A673 (cell line): Measurements from ENCODE around the gene TMEM232. TPM values are rescaled to one million over a fixed set of nuclear protein-coding genes. Genes with fewer than 3 reads are reported as not detected.
A peak's percentile ranks its signal among the peaks of the same experiment; 100 is the strongest.

Experiments
- BruUV-seq: library from RNA; stranded (reverse); fragments of 400-500 nt; replicated peaks from 2 replicates; lab custom pipeline; 2021; lab: Mats Ljungman, UMichigan
- CTCF ChIA-PET: fragments of 300-600 bp; sonication (Branson Sonifier 250); formaldehyde crosslinking; loops from one replicate; lab custom pipeline; 2022; ENCODE audit warnings: antibody characterized with exemption; lab: Charles Lee
- POLR2A ChIA-PET: fragments of 300-600 bp; sonication (Branson Sonifier 250); formaldehyde crosslinking; loops from one replicate; lab custom pipeline; 2022; ENCODE audit warnings: antibody characterized with exemption; ENCODE audit not compliant: low non-redundant PET; lab: Charles Lee
- DNase-seq: peaks from one replicate; pipeline ENCODE4 v3.0.0-alpha.2; 2015; ENCODE audit warnings: low spot score
- H3K27ac ChIP-seq: fragments of 200-600 bp; sonication (generic); 2 replicates; pipeline ENCODE4 v1.5.1; 2016; ENCODE audit warnings: mixed run types, low read depth, mild to moderate bottlenecking, mixed read lengths, antibody characterized with exemption, low read length; ENCODE audit not compliant: poor library complexity, severe bottlenecking
- H3K27me3 ChIP-seq: fragments of 200-600 bp; sonication (generic); replicated peaks from 2 replicates; pipeline ENCODE4 v1.6.1; 2017; ENCODE audit warnings: mixed run types, low read depth, mild to moderate bottlenecking, mixed read lengths, antibody characterized with exemption, low read length; ENCODE audit not compliant: insufficient read depth, poor library complexity
- H3K36me3 ChIP-seq: fragments of 200-600 bp; sonication (generic); 2 replicates; pipeline ENCODE4 v1.6.1; 2016; ENCODE audit warnings: mixed run types, mild to moderate bottlenecking, mixed read lengths, antibody characterized with exemption, low read length; ENCODE audit not compliant: insufficient read depth, poor library complexity, severe bottlenecking
- H3K4me1 ChIP-seq: fragments of 200-600 bp; sonication (generic); 2 replicates; pipeline ENCODE4 v1.6.1; 2017; ENCODE audit warnings: mixed run types, mild to moderate bottlenecking, mixed read lengths, antibody characterized with exemption, low read length; ENCODE audit not compliant: insufficient read depth, poor library complexity, severe bottlenecking
- H3K4me3 ChIP-seq: fragments of 200-600 bp; sonication (generic); 2 replicates; pipeline ENCODE4 v1.5.1; 2016; ENCODE audit warnings: low read depth, mixed run types, mild to moderate bottlenecking, mixed read lengths, low read length; ENCODE audit not compliant: poor library complexity, severe bottlenecking
- H3K9me3 ChIP-seq: fragments of 200-600 bp; sonication (generic); 2 replicates; pipeline ENCODE4 v1.6.1; 2016; ENCODE audit warnings: mixed run types, low read depth, mild to moderate bottlenecking, mixed read lengths, antibody characterized with exemption, low read length; ENCODE audit not compliant: poor library complexity, severe bottlenecking
- EZH2 ChIP-seq: fragments of 200-600 bp; sonication (generic); IDR thresholded peaks from 2 replicates; pipeline ENCODE4 v1.6.1; 2017; ENCODE audit warnings: borderline replicate concordance, low read depth, mild to moderate bottlenecking, mixed read lengths, antibody characterized with exemption, low read length; ENCODE audit not compliant: poor library complexity, severe bottlenecking
- intact Hi-C: fragments of 100-400 bp; cut with micrococcal nuclease; formaldehyde crosslinking; loops from one replicate; pipeline ENCODE4 v1.10.0; 2022; ENCODE audit not compliant: unreplicated experiment
- total RNA-seq: library from RNA; stranded (reverse); gene quantifications from 2 replicates; pipeline ENCODE4 v1.2.3, GENCODE V29; 2021
- TF ChIP-seq, protein P1 (sequence below): fragments of 300-800, 200-600 bp; sonication (generic); conservative IDR thresholded peaks from 2 replicates; pipeline ENCODE4 v1.5.1; 2017; ENCODE audit warnings: low read depth, mild to moderate bottlenecking, antibody characterized with exemption, low read length, moderate library complexity, mixed read lengths

The TMEM232 gene
- total RNA-seq, 1 experiment from 2014 or later: 0.82 TPM

DNA sequence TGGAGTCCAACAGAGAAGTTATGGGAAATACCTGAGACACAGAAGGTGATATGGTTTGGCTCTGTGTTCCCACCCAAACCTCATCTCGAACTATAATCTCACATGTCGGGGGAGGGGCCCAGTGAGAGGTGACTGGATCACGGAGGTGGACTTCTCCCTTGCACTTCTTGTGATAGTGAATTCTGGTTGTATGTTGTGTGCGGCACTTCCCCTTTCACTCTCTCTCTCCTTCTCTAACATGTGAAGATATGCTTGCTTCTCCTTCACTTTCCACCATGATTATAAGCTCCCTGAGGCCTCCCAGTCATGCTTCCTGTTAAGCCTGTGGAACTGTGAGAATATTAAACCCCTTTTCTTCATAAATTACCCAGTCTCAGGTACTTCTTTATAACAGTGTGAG is 96.1 kb downstream of the TMEM232 start:
- no peak overlapping the region for H3K27ac ChIP-seq
- no peak for DNase-seq
- ChIA-PET POLR2A (no interaction called here), CTCF (no interaction called here)
- H3K27me3 ChIP-seq: no peaks in the 10 kb centered on the region
- no TSS peak for BruUV-seq
- no peaks in the 10 kb centered on the region for H3K36me3 ChIP-seq
- no peak overlapping the region for H3K4me3 ChIP-seq
- TF ChIP-seq, protein P1, sequence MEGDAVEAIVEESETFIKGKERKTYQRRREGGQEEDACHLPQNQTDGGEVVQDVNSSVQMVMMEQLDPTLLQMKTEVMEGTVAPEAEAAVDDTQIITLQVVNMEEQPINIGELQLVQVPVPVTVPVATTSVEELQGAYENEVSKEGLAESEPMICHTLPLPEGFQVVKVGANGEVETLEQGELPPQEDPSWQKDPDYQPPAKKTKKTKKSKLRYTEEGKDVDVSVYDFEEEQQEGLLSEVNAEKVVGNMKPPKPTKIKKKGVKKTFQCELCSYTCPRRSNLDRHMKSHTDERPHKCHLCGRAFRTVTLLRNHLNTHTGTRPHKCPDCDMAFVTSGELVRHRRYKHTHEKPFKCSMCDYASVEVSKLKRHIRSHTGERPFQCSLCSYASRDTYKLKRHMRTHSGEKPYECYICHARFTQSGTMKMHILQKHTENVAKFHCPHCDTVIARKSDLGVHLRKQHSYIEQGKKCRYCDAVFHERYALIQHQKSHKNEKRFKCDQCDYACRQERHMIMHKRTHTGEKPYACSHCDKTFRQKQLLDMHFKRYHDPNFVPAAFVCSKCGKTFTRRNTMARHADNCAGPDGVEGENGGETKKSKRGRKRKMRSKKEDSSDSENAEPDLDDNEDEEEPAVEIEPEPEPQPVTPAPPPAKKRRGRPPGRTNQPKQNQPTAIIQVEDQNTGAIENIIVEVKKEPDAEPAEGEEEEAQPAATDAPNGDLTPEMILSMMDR: no peak
- TF ChIP-seq EZH2: no peak
- intact Hi-C loops: no loop called here
- H3K9me3 ChIP-seq: no peaks in the 10 kb centered on the region
- H3K4me1 ChIP-seq: peaks cover under 1% of the 10 kb centered on the region

DNA sequence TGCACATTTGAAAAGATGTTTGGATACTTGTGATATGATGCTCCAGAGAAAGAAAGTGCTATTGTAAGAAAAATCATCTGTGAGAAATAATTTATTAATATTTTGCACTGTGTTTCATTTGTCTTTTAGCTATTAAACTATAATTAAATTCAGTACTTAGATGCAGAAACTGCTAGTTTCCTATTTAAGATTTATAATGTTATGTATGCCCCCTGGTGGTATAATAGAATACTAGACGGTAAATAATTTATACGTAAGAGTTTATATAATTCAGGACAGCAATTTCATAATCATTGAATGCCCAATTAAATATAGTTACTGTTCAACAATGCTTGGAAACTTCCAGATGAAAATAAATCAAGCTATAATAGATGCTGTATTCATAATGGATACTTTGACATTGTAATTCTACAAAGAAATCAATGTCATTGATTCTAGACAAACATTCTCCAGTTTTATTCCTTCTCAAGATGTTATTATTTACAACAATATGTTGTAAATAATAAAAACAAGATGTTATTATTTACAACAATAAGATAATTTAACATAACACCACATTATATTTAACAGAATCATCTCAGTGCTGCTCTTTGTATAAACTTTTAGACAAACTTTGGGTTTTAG is 101.0 kb downstream of the TMEM232 start:
- intact Hi-C loops: loop anchor here (1.0 to 10.0 kb wide), 4 partner anchors 184 to 1981 kb away; partner anchors contain the start of gene MAN2A1
- Histone ChIP-seq H3K36me3 (no peaks in the 10 kb centered on the region), H3K4me1 (peaks cover 4% of the 10 kb centered on the region), H3K9me3 (no peaks in the 10 kb centered on the region), H3K4me3 (no peak overlapping the region), H3K27ac (no peak overlapping the region), H3K27me3 (no peaks in the 10 kb centered on the region)
- CTCF ChIA-PET: interaction anchor here (1.2 kb wide), 1 partner anchor 185 kb away, joined by 4 read pairs; no protein-coding TSS in a partner anchor
- BruUV-seq: no TSS peak
- no peak for TF ChIP-seq EZH2
- TF ChIP-seq, protein P1: peak; percentile 64
- POLR2A ChIA-PET: no interaction called here
- DNase-seq: peak; percentile 70

DNA sequence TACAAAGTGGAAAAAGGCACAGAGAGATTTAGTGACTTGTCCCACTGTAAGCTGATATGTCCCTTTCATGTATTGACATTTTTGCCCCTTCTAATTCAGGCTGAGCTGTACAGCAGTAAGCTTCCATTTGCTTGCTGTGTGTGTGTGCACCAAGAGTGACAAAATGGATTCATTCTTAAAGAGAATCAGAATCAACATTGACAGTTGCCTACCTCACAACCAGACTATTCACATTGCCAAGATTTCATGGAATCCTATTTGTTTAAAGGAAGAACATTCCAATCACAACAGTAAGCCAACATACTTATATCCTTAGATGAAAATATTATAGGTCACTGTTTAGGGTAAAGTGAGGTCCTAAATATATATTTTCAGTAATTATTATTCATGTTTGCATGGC is 102.6 kb downstream of the TMEM232 start:
- no peak overlapping the region for H3K4me3 ChIP-seq
- intact Hi-C loops: loop anchor here (10.0 kb wide), 3 partner anchors 579 to 1979 kb away; partner anchors contain the start of gene MAN2A1
- H3K27me3 ChIP-seq: no peaks in the 10 kb centered on the region
- TF ChIP-seq EZH2: no peak
- TF ChIP-seq, protein P1: no peak
- ChIA-PET POLR2A (no interaction called here), CTCF (no interaction called here)
- no peak overlapping the region for H3K27ac ChIP-seq
- DNase-seq: no peak
- H3K4me1 ChIP-seq: peaks cover 4% of the 10 kb centered on the region
- H3K36me3 ChIP-seq: no peaks in the 10 kb centered on the region
- no TSS peak for BruUV-seq
- no peaks in the 10 kb centered on the region for H3K9me3 ChIP-seq
